Dermis blood vessel endothelial cell (primary cell): Measurements from ENCODE around the gene CDKN2B-AS1. TPM values are rescaled to one million over a fixed set of nuclear protein-coding genes. Genes with fewer than 3 reads are reported as not detected.

Experiments
- DNase-seq: peaks from one replicate; pipeline ENCODE4 v3.0.0; 2010
- total RNA-seq: library from RNA; depleted of rRNA; stranded (reverse); fragments of >200 nt; gene quantifications from 2 replicates; pipeline ENCODE4 v1.2.3, GENCODE V29; 2014

Gene CDKN2B-AS1
- total RNA-seq, 1 donor from 2014 or later = 2.2 TPM

DNA sequence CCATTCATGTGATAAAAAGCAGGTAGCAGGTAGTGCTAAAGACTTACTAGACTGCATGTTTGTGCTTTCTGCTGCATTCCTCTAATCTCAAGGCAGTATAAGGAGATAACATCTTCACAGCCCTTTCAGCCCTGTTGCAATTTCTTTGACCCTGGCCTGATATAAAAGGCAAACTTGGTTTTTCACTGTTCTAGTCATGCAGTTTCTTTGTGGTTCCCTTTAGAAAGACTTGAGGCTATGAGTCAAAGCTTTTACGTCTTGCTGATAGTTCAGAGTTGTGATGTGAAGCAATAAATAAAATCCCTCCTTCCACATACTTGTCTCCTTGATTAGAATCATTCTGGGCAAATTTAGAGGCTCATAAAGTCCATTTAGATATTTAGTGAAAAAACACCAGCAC lies 103.1 kb downstream of the CDKN2B-AS1 start:
- DNase-seq = no peak

DNA sequence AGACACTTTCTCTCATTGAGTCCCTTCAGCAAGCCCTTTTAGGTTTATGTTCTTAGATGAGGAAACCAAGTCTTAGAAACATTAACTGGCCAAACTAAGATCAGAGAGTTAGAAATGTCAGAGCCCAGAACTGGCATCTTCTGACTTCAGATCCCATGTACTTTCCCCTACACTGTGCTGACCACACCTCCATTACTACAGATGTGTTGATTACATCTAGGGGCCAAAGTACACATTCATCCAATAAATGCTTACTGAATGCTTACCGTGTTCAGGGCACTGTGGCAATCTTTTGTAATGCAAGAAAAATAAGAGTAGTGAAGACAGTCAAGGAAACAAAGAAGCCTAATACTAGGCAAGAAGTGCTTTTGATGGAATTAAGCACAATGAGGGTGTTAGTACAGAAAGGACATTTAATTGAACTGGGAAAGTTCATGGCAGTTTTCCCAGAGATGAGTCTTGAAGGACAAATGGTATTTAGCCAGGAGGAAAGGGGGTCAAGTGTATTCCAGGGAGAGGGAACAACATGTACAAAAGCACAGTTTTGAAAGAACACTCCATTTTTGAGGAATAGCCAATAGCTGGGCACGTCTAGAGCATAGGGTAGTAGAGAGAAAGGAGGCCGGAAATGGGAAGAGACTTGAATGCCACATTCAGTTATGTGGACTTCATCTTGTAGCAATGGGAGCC lies 104.2 kb downstream of the CDKN2B-AS1 start:
- no peak for DNase-seq

DNA sequence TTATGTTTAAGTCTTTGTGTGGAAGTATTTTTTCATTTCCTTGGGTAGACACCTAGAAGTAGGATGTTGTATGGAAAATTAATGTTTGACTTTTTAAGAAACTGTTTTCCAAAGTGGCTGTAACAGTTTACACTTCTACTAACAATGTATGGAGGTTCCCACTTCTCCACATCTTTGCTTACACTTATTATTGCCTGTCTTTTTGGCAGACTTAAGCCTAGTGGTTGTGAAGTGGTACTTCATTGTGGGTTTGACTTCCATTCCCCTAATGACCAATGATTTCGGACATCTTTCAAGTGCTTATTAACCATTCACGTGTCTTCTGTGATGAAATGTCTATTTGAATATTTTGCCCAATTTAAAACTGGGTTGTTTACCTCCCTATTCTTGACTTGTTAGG lies 106.0 kb downstream of the CDKN2B-AS1 start:
- DNase-seq = no peak

DNA sequence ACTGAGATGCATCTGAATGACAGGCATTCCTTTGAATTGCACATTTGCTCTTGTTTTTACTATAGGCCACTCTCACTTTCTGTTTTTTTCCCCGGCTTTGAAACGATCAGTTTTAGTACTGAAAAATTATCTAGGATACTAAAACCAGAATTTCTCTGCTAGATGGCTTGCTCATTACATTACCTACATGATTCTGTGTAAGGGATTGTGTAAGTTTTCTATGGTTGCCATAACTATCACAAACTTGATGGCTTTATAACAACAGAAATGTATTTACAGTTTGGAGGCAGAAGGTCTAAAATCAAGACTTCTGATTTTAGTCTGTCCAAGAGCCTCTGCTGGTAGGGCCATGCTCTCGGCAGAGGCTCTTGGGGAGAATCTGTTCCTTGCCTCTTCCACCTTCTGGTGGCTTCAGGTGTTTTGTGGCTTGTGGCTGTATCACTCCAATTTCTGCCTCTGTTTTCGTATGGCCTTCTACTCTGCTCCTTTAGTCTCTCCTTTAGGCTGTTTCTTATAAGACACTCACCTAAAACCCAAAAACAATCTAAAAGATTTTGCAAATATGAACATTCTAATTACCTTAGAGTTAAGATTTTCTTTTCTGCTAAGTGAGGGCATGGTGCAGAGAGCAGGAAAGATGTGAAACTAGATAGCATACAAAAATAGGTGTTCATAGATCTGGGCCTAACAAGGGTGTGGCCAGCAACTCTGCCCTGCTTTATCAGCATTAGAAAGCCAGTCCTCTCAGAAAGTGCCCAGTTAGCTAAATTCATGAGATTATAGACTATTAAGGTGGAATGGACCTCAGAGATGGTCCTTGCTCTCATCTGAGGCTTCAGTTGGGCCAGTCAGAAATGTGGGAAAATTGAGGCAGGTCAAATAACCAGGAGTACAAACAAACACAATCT lies 107.8 kb downstream of the CDKN2B-AS1 start:
- DNase-seq = no peak

DNA sequence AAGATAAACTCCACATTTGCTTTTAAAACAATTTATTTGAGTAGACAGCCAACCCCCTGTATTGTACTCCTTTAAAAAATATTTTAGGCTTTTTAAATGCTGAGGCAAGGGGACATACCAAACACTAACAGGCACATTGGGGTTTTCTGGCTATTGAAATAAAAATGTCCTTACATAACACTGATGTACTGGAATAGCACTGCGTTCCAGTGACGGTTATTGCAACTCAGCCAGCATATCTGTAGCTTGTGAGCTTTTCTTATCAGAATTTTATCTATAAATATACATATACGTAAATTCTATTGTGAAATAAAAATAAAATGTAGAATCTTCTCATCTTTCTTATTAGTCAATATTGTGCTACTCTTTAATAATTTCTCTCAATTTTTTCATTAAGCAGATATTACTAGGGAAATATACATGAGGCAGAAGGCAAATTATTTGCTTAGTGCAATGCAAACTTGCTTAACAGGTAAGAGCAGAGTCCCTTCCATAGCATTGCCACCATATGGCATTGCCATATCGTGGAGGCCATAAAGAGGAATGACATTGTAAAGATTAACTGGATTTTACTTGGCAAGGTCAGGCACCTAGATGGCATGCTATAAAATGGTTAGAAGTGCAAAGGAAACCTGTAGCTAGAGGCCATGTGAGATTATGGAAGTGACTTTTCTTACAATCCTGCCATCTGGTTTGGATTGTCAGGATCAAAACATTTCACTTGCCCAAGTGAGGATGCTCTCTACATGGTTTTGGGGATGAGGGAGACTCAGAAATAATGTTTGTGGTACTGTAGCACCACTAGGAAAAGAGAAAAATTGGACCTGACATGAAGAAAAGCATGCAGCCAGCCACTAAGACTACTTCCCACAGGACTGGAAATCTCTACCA lies 109.3 kb downstream of the CDKN2B-AS1 start:
- DNase-seq = no peak

DNA sequence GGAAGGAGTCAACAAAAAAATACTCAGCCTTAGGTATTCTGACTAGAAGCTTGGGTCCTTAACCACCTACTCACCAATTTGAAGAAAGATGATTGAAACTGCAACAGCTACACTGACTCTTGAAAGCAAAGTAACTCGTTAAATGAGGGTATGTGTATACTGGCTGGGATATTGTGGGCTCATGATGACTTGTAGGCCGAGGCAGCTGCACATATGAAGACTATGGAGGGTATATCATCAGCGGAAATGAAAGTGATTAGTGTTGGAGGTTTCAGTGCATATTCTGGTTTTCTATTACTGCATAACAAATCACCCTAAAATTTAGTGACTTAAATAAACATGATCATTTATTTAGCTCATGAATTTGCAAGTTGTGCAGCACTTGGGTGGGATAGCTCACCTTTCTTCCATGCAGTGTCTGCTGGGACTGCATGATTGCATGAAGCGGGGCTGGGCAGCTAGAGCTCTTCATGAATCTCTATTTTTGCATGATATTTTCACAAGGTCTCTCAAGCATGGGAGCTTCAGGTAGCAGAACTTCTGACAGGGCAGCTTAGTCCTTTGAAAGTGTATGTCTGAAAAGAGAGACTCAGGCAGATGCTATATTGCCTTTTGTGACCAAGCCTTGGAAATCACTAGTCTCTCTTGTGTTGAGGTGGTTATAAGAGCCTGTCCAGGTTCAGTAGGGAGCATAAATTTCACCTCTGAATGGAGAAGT lies 110.6 kb downstream of the CDKN2B-AS1 start:
- DNase-seq = no peak

DNA sequence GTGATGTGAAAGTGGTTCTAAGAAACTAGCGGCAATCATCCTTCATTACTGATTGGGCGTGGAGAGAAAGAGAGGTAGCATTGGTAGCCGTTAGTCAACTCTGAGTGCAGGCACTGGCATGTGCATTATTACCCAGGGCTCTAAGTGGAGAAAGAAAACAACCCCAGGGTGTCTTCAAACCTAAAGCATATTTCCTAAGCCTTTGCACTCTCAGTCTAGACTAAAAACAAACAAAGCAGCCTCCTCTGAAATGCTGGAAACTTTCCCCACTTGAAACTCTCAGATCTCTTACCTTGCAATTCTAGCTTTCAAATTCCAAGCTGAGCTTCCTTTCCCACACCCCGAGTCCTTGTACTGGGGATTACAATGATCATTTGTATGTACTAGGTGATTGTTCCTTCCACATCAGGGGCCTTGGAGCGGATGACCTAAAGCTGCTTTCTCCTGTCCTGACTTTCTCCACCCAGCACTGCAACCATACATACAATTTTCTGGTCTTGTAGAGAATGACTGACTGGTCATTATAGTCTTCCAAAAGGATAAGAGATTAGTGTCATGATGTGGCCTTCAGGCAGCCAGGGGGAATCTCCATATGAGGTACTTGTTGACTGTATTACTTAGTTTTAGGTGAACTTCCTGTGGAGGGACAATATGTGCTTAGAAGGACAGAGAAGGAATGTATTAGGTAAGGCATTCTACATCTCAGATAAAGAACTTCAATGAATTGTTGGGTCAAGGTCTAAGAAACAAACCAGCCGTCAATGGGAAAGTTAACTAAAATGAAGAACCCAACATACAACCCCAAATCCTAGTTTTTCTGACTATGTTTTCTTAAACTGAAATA lies 112.8 kb downstream of the CDKN2B-AS1 start:
- no peak for DNase-seq

DNA sequence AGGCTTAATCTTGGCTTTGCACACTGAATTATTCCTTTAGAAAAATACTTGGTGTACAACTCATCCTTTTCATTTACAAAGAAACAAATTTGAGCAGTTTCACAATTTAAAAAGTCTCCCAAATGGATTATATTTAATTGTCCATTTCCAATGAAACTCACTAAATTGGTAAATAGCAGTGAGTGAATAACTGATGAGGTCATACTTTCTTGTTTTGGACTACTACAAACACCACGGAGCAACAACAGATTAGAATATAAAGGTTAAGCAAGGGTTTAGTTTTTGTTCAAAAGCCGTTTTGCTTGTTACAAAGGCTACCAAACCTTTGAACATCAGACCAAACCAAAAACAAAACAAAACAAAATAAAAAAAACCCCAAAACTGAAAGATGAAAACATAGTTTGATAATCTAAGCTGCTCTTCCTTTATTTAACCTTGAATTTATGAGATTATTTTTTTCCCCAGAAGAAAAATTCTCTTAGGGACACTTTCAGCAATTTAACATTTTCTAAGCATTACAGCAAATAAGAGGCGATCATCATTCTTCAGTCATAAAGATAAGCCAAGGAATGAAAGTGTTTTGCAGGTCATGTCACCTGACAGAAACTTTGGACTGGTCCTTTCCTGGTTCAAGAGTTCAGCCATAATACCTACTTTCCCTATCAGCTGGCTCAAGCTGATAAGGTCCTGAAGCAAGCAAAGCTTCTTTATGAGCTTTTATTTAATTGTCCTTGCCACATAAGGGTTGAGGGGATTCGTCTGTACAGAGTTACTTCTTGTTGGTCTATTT lies 114.2 kb downstream of the CDKN2B-AS1 start:
- no peak for DNase-seq

DNA sequence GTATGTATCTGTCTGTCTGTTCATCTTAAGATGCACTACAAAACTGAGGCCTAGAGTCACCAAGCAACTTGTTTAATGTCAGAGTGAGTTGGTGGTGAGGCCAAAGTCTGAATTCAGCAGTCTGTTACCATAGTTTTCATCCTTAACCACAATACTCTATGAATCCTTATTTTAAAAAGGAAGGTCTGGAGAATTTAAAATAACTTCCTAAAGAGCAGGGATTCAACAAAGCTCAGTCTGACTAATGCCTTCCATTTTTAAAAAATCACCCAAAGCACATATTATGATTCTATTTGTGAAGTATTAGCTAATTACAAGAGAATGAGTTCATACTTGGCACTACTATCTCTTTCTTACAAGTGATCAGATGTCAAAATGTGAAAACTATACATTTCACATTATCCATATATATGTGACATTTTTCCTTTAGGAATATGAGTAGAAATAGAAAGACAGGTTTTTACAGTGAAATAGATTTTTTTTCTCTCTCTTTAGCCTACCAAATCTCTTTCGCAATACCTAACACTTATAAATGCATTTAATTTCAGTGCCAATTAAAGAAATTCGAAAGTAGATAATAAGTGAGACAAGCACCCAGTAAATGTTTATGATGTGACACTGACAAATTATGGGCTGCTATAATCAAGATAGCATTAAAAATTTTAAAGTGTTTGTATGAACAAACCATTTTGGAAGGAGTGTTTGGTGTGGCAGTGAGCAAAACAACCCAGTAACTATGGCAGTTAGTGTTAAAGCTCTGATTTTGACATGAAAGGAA lies 116.8 kb downstream of the CDKN2B-AS1 start:
- peak; percentile 42 for DNase-seq

DNA sequence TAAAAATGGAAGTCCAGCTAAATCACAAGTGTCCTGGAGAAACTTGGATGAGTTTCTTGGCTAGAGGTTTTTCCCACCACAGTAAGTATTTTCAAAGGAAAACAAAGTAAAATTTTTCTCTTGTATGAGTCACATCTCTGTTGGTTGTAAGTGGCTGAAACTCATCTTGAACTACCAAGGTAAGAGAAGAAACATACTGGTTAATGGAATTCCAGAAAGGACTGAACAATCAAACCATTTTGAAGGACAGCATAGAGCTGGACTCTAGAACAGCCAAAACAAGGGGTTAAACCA lies 117.3 kb downstream of the CDKN2B-AS1 start:
- peak; percentile 27 for DNase-seq

DNA sequence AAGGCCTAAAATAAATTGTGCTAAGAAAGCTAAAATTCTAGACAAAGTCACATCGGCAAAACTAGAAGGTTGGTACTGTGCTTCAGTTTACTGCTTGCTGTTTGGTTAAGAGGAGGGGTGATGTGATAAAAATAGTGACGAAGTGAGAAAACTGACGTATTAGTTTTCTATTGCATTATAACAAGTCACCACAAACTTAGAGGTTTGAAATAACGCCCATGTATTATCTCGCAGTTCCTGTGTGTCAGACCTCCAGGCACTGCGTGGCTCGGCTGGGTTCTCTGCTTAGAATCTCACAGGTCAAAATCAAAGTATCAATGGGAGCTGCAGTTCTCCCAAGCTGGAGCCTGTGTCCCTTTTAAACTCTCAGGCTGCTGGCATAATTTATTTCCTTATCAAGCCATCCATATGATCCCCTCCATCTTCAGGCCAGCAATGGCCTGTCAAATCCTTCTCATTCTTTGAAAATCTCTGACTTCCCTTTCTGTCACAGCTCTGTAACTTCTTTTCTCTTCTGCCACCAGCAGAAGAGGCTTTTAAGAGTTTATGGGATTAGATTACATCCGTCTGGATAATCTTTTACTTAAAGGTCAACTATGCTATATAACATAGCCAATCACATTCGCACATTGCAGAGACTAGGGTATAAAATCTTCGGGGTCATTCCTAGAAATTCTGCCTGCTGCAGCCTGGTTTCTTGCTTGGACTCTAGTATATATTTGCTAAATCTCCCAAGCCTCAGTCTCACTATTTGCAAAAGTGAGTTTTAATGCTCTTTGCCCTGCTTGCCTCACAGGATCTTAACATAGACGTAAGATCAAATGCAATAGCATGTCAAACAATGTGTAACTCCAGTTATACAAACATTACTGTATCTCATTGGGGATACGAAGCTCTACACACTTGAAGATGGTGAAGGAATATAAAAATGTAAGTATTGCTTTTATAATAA lies 118.6 kb downstream of the CDKN2B-AS1 start:
- no peak for DNase-seq

DNA sequence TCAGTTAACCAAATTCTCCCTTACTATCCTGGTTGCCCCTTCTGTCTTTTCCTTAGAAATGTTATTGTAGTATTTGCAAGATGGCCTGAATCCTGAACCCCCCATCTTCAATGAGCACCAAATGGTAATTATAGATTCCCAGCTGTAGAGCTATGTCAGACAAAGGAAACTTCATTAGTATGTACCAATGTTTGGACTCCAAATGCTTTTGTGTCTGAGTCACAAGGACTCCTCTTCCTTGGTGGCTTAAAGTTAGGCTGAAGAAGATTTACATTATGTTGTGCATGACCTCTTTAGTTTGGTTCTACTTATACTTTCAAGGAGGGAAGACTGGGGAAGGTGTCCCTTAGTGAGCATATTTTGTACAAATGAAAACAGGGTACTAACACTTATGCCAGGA lies 120.4 kb downstream of the CDKN2B-AS1 start:
- no peak for DNase-seq

DNA sequence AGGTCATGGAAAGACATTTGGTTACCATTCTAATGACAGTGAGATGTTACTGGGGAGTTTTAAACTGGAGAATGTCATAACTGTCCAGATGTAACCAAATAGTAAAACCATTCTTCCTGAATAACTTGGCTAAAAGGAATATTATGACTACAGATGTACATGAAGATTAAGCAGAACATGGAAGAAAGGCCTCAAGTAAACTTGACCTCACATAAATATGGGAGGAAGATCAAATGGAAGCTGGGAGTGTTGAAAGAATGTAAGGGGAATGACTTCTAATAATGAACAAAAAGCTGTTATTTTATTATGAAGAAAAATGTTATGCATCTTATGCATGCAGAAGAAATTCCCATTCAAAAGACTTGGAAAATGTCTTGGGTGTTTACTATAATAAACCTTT lies 122.2 kb downstream of the CDKN2B-AS1 start:
- DNase-seq = no peak

DNA sequence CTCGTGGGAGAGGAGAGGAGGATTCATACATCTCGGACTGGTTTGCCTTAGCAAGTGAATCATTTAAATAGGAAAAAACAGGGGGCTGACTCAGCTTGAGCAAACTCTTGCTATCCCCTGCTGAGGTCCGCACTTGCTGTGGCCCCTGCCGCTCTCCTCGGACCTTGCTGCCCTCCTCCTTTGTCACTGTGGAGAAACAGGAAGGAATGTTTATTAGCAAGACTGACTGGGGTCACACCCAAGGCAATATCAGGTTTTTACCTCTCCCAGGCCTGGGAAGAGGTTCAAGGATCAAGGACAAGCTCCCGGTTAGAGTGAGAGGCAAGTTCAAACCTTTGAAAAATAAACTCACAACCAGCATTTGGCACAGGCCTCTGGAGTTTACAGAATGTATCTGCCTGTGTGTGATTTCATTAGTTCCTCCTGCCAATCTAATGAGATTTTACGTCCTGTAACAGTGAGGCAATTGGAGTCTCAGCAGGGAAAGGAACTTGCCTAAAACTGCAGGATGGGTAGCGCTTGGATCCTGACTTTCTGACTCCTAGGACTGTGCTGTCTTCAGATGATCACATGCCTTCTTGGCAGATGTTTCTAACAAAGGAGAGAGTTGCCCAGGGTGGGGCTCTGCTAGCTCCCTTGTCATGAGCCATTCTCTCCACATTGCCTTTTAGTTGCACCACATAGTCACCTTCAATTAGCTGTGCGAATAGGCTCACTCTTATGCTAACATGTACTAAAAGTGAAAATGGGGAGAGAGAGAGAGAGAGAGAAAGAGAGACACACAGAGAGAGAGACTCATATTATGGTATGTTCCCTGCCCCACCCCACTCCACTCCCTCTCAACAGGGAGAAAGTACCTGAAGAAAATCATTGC lies 123.2 kb downstream of the CDKN2B-AS1 start:
- peak; percentile 83 for DNase-seq

DNA sequence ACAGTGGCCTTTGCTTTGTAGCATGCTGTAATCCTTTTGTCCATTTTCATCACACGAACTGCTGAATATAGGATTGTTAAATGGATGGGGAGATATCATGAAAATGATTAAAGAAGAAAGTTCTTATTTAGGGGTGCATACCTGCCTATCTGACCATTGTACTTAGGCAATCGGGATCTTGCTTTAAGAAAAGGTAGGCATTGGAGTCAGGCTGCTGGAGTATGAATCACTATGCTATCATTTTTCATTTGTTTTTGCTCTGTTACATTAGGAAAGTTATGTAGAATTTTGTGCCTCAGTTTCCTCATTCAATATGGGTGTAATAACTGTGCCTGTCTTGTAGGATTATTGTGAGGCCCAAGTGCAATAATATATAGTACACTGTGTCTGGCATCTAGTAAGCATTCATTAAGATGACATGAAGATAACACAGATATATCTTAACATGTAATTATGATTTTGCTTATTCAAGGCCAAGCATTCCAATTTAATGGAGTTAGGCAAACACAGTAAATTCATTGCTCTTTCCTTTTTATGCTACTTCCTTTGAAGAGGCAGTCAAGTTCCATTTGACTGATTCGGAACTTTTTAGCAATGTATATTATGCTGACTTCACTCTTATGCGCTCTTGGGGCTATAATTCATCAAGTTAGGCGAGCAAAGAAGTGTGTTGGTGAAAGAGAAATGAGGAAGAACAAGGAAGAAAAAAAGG lies 124.4 kb downstream of the CDKN2B-AS1 start:
- no peak for DNase-seq

DNA sequence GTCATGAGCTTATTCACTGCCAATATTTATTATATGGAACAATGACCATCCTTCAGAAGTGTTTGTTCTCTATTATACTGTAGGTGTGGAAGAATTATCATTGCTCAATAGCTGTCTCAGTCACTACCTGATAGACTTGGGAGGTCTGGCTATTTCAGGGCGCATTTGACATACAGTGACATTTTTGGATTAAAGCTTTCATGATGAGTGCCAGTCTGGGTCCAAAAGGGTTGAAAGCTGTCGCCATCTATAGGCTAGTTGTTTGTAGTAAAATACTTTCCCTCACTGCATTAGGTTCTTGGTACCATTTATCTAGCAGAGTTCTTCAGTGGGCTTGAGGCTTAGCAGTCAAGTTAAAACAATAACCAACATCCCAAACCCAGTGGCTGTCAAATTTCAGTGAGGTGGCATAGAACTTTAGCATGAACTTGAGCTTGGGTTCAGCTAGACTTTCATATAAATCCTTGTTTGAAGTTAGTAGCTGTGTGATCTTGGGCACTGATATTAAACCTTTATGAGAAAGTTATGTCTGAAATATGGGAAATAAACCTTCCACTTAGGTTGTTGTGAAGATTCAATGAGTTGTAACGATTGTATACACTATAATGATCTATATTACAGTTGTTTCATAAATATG lies 125.0 kb downstream of the CDKN2B-AS1 start:
- peak; percentile 64 for DNase-seq
